Colon (tissue), 2 donors: Measurements from ENCODE around the gene CRY1.

Experiments used
- FAIRE-seq: peaks from 2 replicates; lab custom pipeline; 2012; peaks lifted over from hg19 to GRCh38; lab: Jason Lieb, UNC
- donor health status: control.
- donor health status: control.

CRY1 gene

GRCh38 chr12:106957583-106957982 is 135.8 kb downstream of the CRY1 start:
- FAIRE-seq: no peak

DNA sequence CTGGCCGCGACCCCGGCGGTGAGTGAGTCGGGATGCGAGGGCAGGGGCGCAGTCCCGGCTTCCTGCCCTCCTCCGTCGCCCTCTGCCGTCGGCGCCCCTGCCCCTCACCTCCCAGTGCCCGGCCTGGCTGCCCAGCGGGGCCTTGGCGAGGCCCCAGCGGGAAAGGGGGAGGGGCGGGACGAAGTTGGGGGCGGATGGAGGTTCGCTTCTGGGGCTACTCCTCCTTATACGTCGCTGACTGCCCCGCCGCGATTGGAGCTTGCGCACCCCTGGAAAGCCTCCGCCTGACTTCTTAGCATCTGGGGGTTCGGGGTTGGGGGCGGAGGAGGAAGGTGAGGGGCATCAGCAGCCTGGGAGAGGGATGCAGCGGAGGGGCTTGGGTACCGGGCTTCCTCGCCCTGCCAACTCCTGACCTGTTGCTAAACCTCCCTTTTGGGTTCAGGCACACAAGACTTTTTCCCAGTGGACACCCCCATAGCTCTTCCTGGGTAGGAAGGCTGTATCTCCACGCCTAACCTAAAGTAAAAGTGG is 137.2 kb downstream of the CRY1 start:
- FAIRE-seq: no peak

- FAIRE-seq: no peak
Measured at GRCh38 chr12:106955377-106956047, 137.8 kb downstream of the CRY1 start, which contains the start of gene TMEM263. TMEM263 (plus strand) TSS chr12:106955907; CDS start chr12:106967117, 11,210 bp downstream.

- FAIRE-seq: no peak
Measured at GRCh38 chr12:106954462-106955376, 138.6 kb downstream of the CRY1 start.

DNA sequence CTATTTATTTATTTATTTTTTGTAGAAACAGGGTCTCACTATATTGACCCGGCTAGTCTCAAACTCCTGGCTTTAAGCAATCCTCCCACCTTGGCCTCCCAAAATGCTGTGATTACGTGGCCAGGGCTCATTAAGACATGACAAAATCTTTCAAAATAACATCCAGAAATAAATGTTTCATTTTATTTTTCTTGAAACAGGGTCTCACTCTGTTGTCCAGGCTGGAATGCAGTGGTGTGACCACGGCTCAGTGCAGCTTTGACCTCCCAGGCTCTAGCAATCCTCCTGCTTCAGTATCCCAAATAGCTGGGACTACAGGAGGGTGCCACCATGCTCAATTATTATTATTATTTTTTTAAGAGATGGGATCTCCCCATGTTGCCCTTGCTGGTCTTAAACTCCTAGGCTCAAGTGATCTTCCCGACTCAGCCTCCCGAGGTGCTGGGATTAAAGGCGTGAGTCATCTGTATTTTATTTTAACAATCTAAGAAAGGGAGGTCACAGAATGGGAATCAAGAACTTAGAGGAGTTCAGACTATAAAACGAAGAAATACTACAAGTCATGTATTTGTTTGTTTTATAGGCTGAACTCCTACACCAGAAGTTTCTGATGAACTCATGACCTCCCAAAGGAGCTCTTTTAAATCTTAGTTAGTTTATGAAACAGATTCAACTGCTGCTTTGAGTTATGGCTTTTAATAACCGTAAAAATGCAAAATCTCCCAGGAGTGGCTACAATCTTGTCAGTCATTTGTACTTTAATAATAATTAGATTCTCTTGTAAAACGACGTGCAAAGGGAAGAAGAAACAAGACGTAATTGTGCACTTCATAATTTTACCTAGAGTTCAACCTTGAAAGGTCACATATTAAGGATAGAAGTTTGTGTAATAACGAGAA is 139.7 kb downstream of the CRY1 start:
- FAIRE-seq: no peak

DNA sequence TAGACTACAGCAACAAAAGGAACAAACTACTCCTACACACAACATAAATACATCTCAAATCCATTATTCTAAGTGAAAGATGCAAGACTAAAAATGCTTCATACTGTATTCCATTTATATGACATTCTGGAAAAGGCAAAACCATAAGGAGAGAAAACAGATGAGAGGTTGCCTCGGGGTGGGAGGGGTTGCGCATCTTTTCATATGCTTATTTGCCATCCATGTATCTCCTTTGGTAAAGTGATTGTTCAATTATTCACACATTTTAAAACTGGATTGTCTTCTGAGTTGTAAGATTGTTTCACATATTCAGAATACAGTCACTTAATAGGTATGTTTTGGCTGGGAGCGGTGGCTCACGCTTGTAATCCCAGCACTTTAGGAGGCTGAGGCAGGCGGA is 142.8 kb downstream of the CRY1 start:
- FAIRE-seq: no peak

- FAIRE-seq: no peak
Measured at GRCh38 chr12:106947461-106947860, 145.9 kb downstream of the CRY1 start.

GRCh38 chr12:106945261-106945851 is 148.0 kb downstream of the CRY1 start:
- peak; percentile 75 for FAIRE-seq

DNA sequence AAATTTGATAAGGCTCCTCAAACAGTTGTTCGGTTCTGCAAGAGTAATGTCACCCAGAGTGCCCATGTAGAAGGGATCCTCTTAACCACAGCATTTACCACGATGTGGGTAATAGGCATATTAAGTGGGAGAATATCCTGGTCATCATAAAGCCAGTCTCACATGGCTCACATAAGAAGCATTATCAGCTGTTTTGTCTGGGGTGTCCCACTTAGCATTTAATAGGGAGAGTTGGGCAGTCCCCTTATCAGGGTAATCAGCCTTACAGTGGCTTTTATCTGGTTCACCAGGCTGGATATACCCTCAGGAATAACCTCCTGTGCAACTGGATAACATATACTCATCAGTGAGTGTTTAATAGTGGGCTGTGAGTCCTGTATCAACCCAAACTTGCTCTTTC is 150.6 kb downstream of the CRY1 start:
- FAIRE-seq: no peak

DNA sequence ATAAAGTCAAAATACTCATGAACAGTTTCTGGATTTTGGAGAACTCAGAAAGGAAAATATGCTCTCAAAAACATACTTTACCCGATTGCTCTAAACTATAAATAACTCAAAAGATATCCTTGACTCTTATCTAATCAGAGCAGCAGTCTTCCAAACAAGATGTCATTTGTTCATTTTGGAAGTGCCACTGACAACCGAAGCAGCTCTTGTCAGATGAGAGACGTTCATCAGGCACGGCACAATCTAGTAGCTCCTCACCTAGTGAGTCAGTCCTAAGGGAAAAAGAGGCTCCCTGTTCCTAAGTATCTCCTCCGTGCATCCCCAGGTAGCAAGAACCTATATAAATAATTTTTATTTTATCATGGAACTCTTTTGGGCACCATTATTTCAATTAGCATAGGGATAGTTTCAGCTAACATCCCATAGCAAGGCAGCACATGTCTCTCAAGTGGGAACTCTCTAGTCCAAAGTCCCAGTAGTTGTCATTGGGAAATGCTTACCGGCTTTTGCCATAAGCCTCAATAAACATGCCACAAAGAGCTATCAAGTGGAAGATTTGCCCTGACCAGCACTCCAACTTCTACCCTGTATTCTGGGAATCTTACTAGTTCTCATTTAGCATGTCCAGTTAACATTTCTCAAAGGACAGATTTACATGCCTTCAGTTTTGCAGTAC is 151.7 kb downstream of the CRY1 start:
- no peak for FAIRE-seq
